MCF 10A (cell line): ENCODE results near the gene RASSF5. TPM values are rescaled to one million over a fixed set of nuclear protein-coding genes. Genes with fewer than 3 reads are reported as not detected.

Experiments
- BruUV-seq: library from RNA; stranded (reverse); fragments of 400-500 nt; replicated peaks from 2 replicates; lab custom pipeline; 2021; lab: Mats Ljungman, UMichigan
- CTCF ChIA-PET: fragments of 300-600 bp; sonication (Branson Sonifier 250); formaldehyde crosslinking; extraction: SDS; loops from one replicate; lab custom pipeline; 2021; ENCODE audit warnings: antibody characterized with exemption, inconsistent platforms; lab: Yijun Ruan, JAX
- POLR2A ChIA-PET: fragments of 300-600, 350-650 bp; sonication (Branson Sonifier 250); formaldehyde crosslinking; extraction: SDS; loops from one replicate; lab custom pipeline; 2020; ENCODE audit warnings: antibody characterized with exemption, inconsistent platforms; lab: Yijun Ruan, JAX
- DNase-seq: peaks from one replicate; pipeline ENCODE4 v3.0.0-alpha.2; 2018; ENCODE audit not compliant: unreplicated experiment
- H3K27ac Mint-ChIP-seq: one replicate; pipeline ENCODE4 v1.8.0; 2022; ENCODE audit warnings: mild to moderate bottlenecking, low read depth, mixed read lengths; ENCODE audit not compliant: unreplicated experiment
- H3K27me3 Mint-ChIP-seq: one replicate; pipeline ENCODE4 v1.8.0; 2022; ENCODE audit warnings: mixed read lengths; ENCODE audit not compliant: insufficient read depth, unreplicated experiment
- H3K36me3 Mint-ChIP-seq: one replicate; pipeline ENCODE4 v1.8.0; 2022; ENCODE audit warnings: mild to moderate bottlenecking, moderate library complexity, mixed read lengths; ENCODE audit not compliant: insufficient read depth, unreplicated experiment
- H3K4me1 Mint-ChIP-seq: one replicate; pipeline ENCODE4 v1.8.0; 2022; ENCODE audit warnings: mixed read lengths; ENCODE audit not compliant: insufficient read depth, unreplicated experiment
- H3K4me3 Mint-ChIP-seq: one replicate; pipeline ENCODE4 v1.8.0; 2022; ENCODE audit warnings: mild to moderate bottlenecking, moderate library complexity, mixed read lengths; ENCODE audit not compliant: unreplicated experiment
- H3K9me3 Mint-ChIP-seq: one replicate; pipeline ENCODE4 v1.8.0; 2022; ENCODE audit warnings: mixed read lengths; ENCODE audit not compliant: unreplicated experiment
- intact Hi-C: fragments of 100-400 bp; cut with micrococcal nuclease; formaldehyde crosslinking; loops from 2 replicates; pipeline ENCODE4 v1.14.1; 2022
- total RNA-seq: library from RNA; stranded (reverse); gene quantifications from 2 replicates; pipeline ENCODE4 v1.2.3, GENCODE V29; 2022
- TF ChIP-seq, protein P1 (sequence below): fragments of 200-600 bp; IDR thresholded peaks from one replicate; pipeline ENCODE4 v1.8.0; 2022; ENCODE audit warnings: antibody characterized with exemption, mild to moderate bottlenecking; ENCODE audit not compliant: unreplicated experiment

Gene RASSF5
- total RNA-seq, 1 experiment from 2014 or later: 8.3 TPM

DNA sequence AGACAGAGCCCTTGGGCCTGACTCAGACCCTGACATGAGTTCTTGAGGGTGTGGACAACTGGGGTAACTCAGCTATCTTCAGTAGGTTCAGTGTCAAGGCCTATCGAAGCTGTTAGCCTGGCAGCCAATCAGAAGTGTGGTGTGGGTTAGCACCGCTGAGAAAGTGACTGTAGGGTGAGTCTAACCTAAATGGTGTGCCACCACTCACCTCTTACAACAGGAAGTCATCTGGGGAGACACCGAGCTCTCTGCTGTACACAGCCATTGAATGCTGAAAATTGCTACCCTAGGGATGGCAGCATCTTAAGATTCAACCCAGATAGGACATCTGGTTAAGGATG is 44.6 kb downstream of the RASSF5 start:
- intact Hi-C loops: no loop called here
- Mint-ChIP-seq H3K36me3 (no peaks in the 10 kb centered on the region), H3K9me3 (no peaks in the 10 kb centered on the region), H3K4me3 (no peak overlapping the region), H3K27me3 (no peaks in the 10 kb centered on the region), H3K4me1 (no peaks in the 10 kb centered on the region), H3K27ac (no peak overlapping the region)
- BruUV-seq: no TSS peak
- TF ChIP-seq, protein P1, sequence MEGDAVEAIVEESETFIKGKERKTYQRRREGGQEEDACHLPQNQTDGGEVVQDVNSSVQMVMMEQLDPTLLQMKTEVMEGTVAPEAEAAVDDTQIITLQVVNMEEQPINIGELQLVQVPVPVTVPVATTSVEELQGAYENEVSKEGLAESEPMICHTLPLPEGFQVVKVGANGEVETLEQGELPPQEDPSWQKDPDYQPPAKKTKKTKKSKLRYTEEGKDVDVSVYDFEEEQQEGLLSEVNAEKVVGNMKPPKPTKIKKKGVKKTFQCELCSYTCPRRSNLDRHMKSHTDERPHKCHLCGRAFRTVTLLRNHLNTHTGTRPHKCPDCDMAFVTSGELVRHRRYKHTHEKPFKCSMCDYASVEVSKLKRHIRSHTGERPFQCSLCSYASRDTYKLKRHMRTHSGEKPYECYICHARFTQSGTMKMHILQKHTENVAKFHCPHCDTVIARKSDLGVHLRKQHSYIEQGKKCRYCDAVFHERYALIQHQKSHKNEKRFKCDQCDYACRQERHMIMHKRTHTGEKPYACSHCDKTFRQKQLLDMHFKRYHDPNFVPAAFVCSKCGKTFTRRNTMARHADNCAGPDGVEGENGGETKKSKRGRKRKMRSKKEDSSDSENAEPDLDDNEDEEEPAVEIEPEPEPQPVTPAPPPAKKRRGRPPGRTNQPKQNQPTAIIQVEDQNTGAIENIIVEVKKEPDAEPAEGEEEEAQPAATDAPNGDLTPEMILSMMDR: no peak
- DNase-seq: no peak
- CTCF ChIA-PET: interaction anchor here (0.7 to 4.0 kb wide), 10 partner anchors 9 to 104 kb away, joined by 3 to 23 read pairs (median 4); no protein-coding TSS in a partner anchor
- POLR2A ChIA-PET: no interaction called here

DNA sequence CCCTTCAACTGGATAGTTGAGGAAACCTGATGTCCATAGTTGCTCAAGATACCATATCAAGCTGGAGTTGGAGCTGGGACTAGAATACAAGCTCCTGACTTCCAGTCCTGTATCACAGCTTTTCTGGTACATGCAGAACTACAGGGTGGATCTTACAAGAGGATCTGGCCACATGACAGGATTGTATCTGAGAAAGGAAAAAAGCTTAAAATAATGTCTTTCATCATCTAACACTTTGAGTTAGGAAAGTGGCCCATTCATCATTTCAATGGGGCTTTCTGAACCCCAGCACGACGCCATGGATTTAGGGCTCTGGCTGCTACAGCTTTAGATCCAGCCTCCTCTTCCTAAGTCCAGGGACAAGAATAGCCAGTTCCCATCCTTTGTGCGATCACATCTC is 46.9 kb downstream of the RASSF5 start:
- Mint-ChIP-seq H3K4me3 (no peak overlapping the region), H3K9me3 (no peaks in the 10 kb centered on the region), H3K36me3 (no peaks in the 10 kb centered on the region), H3K27me3 (no peaks in the 10 kb centered on the region), H3K27ac (no peak overlapping the region), H3K4me1 (no peaks in the 10 kb centered on the region)
- CTCF ChIA-PET: interaction anchor here (0.6 to 17.3 kb wide), 14 partner anchors 11 to 1127 kb away, joined by 3 to 281 read pairs (median 5); partner anchors contain the start of gene RASSF5
- POLR2A ChIA-PET: interaction anchor here (1.0 kb wide), 1 partner anchor 24 kb away, joined by 3 read pairs; no protein-coding TSS in a partner anchor
- intact Hi-C loops: no loop called here
- DNase-seq: no peak
- BruUV-seq: no TSS peak
- TF ChIP-seq, protein P1: no peak

DNA sequence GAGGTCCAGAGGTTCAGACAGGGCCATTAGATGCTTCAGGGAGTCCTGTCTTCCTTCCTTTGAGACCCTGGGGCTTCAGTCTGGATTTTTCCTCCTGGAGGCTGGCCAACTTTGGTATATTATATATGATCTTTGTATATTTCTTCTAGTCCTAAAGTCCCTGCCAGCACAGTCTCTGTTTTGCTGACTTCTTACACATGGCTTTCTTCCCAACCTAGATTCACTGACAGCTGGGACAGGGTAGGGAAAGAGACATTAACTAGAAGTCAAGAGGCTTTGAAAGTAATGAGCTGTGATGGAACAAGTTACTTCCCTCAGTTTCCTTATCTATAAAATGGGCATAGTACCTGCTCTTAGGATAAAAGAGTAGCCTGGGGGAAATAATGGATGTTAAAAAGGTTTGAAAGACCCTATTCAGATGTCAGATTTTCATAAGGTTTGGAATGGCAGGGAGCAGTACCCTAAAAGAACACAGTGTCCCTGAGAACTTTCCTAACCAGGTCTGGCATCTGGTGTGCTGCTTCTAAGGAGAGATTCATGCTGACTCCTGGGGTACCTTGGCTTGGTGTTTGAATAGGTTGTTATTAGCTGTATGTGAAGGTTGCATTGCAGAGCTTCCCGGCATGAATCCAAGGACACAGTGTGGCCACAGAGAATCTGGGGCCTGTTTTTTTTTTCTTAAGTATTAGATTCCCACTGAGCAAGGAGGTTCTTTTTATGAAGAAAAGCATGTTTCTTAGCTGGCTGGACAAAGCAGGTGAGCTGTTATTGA is 47.6 kb downstream of the RASSF5 start:
- TF ChIP-seq, protein P1: no peak
- no TSS peak for BruUV-seq
- intact Hi-C loops: no loop called here
- H3K27ac Mint-ChIP-seq: no peak overlapping the region
- POLR2A ChIA-PET: interaction anchor here (0.6 to 1.9 kb wide), 5 partner anchors 11 to 75 kb away, joined by 3 to 6 read pairs (median 3); partner anchors contain the start of gene EIF2D
- H3K27me3 Mint-ChIP-seq: no peaks in the 10 kb centered on the region
- H3K4me1 Mint-ChIP-seq: no peaks in the 10 kb centered on the region
- no peaks in the 10 kb centered on the region for H3K9me3 Mint-ChIP-seq
- DNase-seq: no peak
- CTCF ChIA-PET: interaction anchor here (0.5 to 17.3 kb wide), 26 partner anchors 10 to 1128 kb away, joined by 3 to 281 read pairs (median 4); partner anchors contain the start of gene RASSF5
- no peaks in the 10 kb centered on the region for H3K36me3 Mint-ChIP-seq
- no peak overlapping the region for H3K4me3 Mint-ChIP-seq

DNA sequence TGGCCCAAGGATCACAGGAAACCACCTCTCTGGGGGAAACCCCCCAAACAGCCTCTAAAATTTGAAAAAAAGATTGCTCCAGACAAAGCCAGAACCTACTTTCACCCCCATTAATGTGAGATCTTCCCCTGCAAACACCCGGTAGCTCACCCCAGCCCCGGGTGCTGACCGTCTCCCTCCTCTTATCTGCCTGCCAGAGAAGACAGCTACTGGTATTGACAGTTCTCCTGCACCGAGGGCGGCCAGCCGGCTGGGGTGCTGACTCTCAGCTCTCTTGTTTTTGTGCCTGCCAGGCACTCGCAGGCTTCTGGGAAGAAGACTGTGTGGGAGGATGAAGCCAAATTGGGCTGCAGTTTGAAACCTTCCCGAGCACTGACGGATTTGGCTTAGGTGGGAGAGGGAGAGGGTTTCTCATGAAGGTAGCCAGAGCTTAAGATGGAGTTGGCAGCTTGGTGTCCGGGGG is 48.2 kb downstream of the RASSF5 start:
- CTCF ChIA-PET: interaction anchor here (0.5 to 17.3 kb wide), 22 partner anchors 9 to 603 kb away, joined by 3 to 281 read pairs (median 5); partner anchors contain the start of gene RASSF5
- H3K27me3 Mint-ChIP-seq: no peaks in the 10 kb centered on the region
- no peak overlapping the region for H3K4me3 Mint-ChIP-seq
- no peak overlapping the region for H3K27ac Mint-ChIP-seq
- intact Hi-C loops: no loop called here
- no peaks in the 10 kb centered on the region for H3K9me3 Mint-ChIP-seq
- POLR2A ChIA-PET: interaction anchor here (0.6 to 1.9 kb wide), 7 partner anchors 11 to 60 kb away, joined by 3 to 6 read pairs (median 3); partner anchors contain the start of gene EIF2D
- TF ChIP-seq, protein P1: no peak
- DNase-seq: no peak
- BruUV-seq: no TSS peak
- no peaks in the 10 kb centered on the region for H3K4me1 Mint-ChIP-seq
- no peaks in the 10 kb centered on the region for H3K36me3 Mint-ChIP-seq
